Sigmoid colon (tissue), 3 donors: Measurements from ENCODE around the gene LST1.

Source experiments
- POLR2A ChIP-seq, 2 donors: fragments of 450-650 bp; IDR thresholded peaks; one replicate each; pipeline ENCODE4 v1.6.1; 2016; ENCODE audit warnings: antibody characterized with exemption in 2 of 2, mild to moderate bottlenecking in 2 of 2, moderate library complexity in 2 of 2
- TF ChIP-seq, protein P1 (sequence below), 4 experiments: fragments of 450-650 bp in 3 of 4; fragments of 200-600 bp in 1 of 4; IDR thresholded peaks; one replicate each; pipeline ENCODE4 v1.5.1; 2016 to 2019; ENCODE audit warnings: antibody characterized with exemption in 4 of 4, mild to moderate bottlenecking in 3 of 4, moderate library complexity in 2 of 4

DNA sequence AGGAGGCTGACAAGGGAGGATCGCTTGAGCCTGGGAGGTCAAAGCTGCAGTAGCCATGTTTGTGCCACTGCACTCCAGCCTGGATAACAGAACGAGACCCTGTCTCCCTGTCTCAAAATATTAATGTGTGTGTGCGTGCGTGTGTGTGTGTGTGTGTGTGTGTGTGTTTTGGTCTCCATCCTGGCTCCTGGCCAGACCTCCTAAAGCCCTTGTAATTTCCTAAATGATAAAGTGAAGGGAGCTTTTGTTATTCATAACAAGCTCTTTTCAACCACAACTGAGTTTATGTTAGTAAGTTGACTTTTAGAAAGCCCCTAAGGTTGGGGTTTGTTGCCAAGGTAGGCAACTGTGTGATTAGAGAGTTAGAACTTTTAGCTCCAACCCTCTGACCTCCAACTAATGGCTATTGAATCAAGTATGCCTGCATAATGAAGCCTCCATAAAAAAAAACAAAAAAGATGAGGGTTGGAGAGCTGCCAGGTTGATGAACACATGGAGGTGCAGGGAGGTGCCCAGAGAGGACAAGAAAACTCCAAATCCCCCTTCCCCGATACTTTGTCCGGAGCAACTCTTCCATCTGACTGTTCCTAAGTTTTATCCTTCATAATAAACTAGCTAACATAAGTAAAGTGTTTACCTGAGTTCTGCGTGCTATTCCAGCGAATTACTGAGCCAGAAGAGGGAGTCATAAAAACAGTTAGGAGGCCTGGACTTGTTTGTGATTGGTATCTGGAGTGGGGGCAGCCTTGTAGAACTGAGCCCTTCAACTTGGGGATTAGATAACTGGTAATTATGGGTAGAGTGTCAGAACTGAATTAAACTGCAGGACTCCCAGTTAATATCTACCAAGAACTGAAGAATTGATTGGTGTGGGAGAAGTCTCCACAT, 23.7 kb downstream of the LST1 start:
- no peak for TF ChIP-seq POLR2A (IDR thresholded peaks at IDR 0.05)
- TF ChIP-seq, protein P1, sequence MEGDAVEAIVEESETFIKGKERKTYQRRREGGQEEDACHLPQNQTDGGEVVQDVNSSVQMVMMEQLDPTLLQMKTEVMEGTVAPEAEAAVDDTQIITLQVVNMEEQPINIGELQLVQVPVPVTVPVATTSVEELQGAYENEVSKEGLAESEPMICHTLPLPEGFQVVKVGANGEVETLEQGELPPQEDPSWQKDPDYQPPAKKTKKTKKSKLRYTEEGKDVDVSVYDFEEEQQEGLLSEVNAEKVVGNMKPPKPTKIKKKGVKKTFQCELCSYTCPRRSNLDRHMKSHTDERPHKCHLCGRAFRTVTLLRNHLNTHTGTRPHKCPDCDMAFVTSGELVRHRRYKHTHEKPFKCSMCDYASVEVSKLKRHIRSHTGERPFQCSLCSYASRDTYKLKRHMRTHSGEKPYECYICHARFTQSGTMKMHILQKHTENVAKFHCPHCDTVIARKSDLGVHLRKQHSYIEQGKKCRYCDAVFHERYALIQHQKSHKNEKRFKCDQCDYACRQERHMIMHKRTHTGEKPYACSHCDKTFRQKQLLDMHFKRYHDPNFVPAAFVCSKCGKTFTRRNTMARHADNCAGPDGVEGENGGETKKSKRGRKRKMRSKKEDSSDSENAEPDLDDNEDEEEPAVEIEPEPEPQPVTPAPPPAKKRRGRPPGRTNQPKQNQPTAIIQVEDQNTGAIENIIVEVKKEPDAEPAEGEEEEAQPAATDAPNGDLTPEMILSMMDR (IDR thresholded peaks at IDR 0.05), result no peak
